T-helper 9 cell (primary cell): ENCODE data around the gene BTBD2.

ENCODE experiments used
- DNase-seq: peaks from one replicate; pipeline ENCODE4 v3.0.0-alpha.2; 2020

BTBD2 gene

GRCh38 chr19:2050349-2050990, 35.0 kb upstream of the BTBD2 start:
- no peak for DNase-seq

- peak; percentile 46 for DNase-seq
Observed at GRCh38 chr19:2049741-2050348, 34.3 kb upstream of the BTBD2 start.

DNA sequence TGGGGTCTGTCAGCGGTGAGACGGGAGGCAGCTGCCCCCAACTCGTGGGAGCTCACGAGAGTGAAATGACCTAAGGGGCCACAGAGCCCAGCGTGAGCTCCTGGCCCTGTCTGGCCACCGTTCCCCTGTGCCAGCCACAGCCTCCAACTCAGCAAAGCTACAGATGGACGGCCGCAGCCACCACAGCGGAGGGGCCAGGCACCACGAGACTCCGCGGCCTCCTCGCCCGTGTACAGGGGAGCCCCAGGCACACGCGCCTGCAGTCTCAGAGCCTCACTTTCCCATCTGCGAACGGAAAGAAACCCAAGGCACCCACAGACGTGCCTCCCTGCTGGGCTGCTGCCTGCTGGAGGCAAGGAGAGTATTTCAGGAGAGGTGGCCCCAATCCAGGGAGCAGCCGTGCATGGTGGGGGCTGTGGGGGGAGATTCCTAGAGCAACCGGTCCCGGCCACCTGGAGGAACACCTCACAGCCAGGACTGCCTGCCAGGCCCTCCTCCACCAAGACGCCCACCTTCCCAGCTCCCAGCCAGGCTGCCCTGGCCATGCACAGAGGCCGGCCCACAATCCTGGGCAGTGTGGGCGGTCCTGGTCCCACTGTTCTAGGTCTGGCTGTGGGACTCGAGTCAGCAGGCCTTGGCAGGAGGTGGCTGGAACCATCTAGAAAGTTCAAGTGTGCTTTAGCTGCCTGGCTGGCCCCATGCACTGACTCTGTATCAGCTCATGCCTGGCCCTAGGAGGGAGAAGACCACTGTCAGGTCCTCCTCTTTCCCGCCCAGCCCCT, 33.6 kb upstream of the BTBD2 start:
- DNase-seq: no peak

- DNase-seq: no peak
Observed at GRCh38 chr19:2048104-2048958, 32.8 kb upstream of the BTBD2 start.

- peak; percentile 41 for DNase-seq
Observed at GRCh38 chr19:2047449-2048103, 32.1 kb upstream of the BTBD2 start.

DNA sequence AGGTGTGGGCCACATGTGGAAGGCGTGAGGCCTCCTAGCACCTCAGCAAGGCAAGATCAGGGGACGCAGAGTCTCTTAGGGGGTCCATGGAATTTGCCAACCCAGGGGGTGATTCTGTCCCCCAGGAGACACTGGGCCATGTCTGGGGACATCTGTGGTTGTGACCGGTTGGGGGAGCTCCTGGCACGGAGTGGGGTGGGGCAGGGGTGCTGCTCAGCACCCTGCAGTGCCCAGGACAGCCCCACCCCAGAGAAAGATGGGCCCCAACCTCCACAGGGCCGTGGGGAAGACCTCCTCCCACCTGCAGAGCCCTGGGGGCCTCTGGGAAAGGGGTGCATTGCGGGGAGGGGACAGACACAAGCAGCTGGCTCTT, 31.5 kb upstream of the BTBD2 start:
- DNase-seq: no peak

DNA sequence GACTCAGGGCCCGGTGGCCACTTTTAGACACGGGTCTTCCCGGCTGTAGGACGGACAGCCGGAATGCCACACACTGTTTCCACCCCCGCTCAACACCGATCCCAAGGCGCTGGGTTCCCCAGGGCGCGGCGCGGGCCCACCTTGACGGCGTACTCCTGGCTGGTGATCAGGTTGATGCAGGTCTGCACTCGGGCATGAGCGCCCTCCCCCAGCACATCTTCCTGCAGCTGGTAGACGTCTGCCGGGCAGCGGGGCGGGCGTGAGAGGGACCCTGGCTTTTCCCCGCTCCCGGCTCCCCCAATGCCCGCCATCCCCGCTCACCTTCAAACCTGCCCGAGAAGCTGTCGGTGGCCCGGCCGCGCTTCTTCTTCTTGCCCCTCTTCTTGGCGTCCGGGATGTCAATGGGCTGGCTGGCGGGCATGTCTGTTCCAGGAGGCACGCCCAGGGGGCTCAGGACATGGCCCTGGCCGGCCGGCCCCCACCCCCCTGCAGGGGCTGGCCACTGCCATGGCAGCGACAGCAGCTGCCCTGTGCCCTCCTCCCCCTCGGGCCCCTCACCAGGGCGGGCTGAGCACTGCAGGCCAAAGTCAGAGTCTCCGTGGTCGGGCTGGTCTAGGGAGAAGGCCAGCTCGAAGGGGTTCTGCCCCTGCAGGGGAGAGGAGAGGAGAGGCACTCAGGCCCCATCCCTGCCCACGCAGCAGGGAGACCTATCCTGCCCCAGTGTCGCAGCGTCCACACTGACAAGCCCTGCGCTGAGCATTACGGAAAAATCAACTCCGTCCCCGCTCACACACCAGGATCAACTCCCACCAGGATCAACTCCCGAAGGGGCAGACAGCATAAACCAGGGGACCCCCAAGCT, 30.8 kb upstream of the BTBD2 start:
- no peak for DNase-seq

DNA sequence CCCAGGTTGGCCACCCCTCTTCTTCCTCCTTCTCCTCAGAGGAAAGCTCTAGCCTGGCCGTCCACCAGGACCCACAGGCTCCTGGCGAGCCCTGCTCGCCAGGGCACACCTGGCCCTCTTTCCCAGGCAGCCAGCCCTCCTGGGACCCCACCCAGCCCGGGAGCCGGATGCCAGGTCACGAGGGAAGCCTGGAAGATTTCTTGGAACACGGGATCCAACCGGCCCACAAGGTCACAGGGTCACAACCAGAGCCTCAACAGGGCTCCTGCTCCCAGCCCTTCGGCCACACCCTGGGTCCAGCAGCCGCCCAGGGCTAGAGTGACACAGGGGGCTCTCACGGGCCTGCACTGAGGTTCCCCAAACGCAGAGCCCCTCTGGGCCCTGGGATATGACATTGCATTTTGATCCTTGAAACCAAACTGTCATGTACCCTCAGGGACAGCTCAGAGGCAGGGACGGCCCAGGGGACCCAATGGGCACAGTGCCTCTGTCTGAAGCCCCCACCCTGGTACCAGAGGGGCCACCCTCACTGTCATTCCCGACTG, 30.1 kb upstream of the BTBD2 start:
- no peak for DNase-seq

GRCh38 chr19:2044709-2045500, 29.4 kb upstream of the BTBD2 start:
- DNase-seq: no peak

DNA sequence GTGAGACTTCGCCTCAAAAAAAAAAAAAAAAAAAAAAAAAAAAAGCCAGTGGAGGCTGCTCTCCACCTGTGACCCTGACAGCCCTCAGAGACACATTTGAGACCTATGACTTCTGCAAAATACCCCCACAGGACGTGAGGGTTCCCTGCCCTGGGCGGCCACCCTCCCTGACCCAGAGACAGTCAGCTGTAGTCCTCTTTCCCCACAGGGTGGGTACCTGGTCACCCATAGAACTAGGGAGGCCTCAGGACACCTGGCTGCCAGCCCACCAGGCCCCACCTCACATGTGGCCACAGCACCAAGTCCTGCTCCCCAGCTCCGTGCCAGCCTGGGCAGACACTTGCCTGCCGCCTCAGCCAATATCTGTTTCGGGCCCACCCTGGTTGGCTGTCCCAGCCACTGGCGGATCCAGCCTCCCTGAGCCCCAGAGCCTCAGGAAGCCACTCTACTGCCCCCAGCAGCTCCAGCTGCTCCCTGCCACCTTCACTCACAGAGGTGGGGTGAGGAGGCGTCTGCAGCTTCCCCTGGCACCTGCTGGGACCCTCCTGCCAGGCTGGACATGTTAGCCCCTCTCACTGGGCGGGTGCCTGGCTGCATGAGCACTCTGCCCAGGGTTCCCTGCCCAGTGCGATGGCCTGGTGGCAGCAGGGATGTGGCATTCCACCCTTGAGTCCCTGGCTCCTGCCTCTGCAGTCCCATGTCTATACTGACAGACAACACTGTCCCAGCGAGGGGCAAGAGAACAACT, 28.6 kb upstream of the BTBD2 start:
- DNase-seq: no peak

GRCh38 chr19:2043251-2043641, 27.7 kb upstream of the BTBD2 start:
- DNase-seq: no peak

- no peak for DNase-seq
Observed at GRCh38 chr19:2042485-2043250, 27.2 kb upstream of the BTBD2 start.

DNA sequence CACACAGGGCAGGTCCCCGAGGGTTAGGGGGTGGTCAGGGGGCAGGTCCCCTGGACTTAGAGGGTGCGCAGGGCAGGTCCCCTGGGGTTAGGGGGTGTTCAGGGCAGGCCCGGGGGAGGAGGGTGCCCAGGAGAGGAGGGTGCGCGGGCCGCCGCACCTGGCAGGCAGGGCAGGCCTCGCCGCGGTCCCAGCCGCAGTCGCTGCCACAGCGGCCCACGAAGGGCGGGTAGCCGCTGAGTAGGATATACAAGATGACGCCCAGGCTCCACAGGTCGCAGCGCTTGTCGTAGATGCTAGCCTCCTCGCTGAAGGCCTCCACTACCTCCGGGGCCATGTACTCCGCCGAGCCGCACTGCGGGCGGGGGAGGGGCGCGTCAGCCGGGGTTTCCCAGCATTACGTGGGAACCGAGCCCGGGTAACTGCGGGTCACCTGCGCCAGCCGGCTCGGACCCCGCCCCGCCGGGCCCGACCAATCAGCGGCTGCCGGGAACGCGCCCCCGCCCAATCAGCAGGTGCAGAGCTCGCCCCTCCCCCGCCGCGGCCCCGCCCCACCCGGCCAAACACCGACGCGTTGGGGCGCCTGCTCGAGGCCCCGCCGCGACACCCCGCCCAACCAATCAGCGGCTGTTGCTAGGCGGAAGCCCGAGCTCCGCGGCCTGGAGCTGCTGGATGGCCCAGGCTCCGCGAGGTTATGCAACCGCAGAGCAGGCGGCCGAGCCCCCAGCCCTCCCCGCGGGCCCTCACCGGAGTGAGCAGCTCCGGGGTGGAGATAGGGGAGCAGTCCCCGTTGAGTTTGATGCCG, 26.4 kb upstream of the BTBD2 start:
- peak; percentile 100 for DNase-seq

GRCh38 chr19:2041433-2041682, 25.8 kb upstream of the BTBD2 start:
- no peak for DNase-seq

DNA sequence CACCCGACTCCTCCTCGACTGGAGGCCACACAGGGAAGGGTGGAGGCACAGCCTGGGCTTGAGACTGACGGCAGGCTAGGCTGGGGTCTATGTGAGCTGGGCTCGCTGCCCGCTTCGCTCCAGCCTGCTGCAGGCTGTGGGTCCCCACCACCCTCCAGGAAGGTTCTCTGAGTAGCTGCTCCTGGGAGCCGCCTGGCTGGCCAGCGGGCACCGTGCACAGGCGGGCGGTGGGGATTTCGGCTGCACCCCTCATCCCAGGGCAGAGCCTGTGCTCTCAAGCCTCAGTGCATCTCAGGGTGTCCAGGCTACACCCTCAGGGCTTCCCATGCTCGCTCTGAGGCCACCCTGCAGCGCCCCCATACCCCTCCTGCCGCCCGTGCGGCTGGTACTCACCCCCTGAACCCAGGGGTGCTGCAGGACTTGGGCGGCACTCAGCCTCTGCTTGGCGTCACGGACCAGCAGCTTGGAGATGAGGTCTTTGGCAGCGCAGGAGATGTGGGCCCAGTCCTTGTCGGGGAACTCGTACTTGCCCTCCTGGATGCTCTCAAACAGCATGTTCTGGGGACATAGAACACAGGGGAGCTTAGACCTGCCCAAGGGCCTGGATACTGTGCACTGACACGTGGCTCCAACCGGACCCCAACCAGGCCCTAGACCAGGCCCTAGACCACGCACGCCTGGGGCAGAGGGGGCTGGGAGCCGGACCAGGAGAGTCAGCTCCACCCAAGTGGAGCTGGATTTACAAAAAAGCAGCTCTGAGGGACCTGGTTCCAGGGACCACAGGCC, 25.3 kb upstream of the BTBD2 start:
- DNase-seq: no peak

- DNase-seq: no peak
Observed at GRCh38 chr19:2039959-2040646, 24.6 kb upstream of the BTBD2 start.
